ENCODE data around the gene PGS1. TPM values are rescaled to one million over a fixed set of nuclear protein-coding genes. Genes with fewer than 3 reads are reported as not detected.

PGS1 gene
- total RNA-seq, 4 donors from 2014 or later, result 25.4 to 63.9 (median 38.4) TPM

DNA sequence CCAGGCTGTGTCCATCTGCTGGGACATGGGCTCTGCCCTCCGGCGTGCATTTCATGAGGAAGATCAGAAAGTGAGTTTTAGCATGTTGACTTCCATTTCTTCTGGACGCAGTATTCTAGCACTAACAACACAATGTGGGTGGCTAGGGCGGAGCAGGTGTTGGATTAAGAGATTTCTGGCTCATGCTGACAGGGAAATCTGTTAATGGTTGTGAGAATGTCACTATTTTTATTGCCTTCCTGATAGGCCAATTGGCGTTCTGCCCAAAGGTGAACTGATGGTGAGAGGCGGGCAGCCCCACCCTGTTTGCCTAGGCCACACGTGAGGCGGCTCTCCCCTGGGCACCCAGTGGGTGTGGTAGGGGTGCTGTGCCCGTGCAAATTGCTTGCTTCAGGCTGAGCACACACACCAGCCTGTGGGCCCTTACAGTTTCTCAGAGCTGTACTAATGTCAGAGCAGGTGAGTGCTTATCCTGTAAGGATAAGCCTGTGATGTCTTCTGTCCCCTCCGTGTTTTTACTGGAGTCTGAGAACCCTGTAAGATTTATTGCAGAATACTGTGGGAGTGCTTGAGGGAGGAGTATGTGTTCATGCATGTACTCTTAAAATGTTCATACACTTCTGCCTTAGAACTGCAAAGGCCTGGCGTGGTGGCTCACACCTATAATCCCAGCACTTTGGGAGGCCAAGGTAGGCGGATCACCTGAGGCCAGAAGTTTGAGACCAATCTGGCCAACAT lies 30.9 kb downstream of the PGS1 start:
- TF ChIP-seq, protein P1, sequence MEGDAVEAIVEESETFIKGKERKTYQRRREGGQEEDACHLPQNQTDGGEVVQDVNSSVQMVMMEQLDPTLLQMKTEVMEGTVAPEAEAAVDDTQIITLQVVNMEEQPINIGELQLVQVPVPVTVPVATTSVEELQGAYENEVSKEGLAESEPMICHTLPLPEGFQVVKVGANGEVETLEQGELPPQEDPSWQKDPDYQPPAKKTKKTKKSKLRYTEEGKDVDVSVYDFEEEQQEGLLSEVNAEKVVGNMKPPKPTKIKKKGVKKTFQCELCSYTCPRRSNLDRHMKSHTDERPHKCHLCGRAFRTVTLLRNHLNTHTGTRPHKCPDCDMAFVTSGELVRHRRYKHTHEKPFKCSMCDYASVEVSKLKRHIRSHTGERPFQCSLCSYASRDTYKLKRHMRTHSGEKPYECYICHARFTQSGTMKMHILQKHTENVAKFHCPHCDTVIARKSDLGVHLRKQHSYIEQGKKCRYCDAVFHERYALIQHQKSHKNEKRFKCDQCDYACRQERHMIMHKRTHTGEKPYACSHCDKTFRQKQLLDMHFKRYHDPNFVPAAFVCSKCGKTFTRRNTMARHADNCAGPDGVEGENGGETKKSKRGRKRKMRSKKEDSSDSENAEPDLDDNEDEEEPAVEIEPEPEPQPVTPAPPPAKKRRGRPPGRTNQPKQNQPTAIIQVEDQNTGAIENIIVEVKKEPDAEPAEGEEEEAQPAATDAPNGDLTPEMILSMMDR (IDR thresholded peaks at IDR 0.05; ENCODE audit: low read depth), result no peak

DNA sequence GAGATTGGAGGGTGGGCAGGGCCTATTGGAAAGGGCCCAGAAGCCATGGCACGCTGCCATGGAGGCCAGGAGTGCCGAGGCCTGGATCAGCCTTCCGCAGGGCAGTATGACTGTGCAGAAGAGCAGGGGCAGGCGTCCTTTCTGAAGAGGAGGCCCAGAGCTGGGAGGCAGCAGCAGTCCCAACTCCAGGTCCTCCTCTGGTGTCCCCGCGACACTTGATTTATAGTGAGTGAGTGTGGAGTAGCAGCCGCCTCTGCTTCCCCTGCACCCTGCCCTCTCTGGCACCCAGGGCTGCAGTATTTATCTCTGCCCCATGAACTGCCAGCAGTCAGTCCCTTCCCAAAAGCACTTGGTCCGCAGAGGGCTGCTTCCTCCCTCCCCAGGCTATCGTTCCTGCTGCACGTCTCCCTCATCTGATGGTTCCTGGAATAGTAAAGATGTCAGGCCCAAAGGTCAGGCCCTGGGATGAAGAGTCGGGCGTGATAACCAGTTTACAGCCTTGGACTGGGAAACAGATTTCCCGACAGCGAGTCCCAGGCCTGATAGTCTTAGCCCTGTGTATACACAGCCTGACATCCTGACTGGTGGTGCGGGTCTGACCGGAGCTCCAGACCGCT lies 32.9 kb downstream of the PGS1 start:
- TF ChIP-seq, protein P1 (IDR thresholded peaks at IDR 0.05; ENCODE audit: low read depth), result no peak

DNA sequence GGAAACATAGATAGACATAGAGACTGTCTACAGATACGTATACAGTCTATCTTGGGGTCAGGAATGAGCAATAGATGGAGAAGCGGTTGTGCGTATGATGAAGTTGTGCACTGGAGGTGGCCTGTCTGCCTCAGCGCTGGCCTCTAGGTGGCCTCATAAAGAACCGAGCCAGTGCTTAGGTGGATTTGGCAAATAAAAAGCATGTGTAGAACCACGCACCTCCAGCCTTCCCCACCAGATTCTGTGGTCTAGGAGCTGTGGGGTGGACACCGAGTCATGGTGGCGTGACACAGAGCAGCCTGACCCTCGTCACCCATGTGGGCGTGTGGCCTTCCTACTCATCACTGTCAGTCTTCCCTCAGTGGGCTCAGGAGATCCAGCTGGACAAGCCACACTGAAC lies 34.0 kb downstream of the PGS1 start:
- TF ChIP-seq, protein P1 (IDR thresholded peaks at IDR 0.05; ENCODE audit: low read depth), result no peak

DNA sequence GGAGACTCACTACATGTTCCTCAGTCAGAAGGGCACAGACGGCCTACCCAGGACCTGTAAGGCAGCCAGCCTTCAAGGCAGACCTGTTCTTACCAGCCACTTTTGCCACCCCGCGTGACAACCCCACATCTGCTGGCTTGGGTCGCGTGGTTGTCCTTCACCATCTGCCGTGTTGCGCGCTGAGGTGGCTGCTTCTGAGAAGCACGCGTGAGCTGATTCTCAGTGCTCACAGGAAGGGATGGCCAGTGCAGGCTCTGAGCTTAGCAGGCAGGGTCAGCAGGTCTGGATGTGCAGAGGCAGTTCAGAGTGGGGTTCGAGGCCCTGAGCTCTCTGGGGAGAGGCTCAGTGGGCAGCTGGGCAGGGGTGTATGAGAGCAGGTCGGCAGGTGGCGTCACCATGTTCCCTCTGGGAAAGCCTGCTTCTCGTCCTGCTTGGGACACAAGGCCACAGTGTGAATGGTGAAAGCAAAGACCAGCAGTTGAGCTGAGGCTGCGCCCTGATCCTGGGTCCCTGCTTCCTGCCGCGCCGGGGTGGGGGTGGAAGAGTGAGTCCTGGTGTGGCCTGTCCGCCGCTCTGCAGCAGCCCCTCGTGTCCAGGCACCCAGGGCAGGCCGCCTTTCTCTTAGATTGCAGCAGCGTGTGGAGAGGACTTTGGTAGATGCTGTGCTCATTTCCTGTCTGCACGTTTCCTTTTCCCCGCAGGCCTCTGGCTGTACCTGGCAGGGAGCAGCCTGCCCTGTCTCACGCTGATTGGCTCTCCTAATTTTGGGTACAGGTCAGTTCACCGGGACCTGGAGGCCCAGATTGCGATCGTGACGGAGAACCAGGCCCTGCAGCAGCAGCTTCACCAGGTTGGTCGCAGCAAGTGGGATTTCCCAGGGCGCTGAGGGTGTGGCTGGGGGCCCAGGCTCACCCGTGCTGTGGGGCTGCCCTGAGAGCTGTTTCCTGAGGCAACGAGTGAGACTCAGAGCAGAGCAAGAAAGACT lies 36.0 kb downstream of the PGS1 start:
- TF ChIP-seq, protein P1 (IDR thresholded peaks at IDR 0.05; ENCODE audit: low read depth), result no peak

DNA sequence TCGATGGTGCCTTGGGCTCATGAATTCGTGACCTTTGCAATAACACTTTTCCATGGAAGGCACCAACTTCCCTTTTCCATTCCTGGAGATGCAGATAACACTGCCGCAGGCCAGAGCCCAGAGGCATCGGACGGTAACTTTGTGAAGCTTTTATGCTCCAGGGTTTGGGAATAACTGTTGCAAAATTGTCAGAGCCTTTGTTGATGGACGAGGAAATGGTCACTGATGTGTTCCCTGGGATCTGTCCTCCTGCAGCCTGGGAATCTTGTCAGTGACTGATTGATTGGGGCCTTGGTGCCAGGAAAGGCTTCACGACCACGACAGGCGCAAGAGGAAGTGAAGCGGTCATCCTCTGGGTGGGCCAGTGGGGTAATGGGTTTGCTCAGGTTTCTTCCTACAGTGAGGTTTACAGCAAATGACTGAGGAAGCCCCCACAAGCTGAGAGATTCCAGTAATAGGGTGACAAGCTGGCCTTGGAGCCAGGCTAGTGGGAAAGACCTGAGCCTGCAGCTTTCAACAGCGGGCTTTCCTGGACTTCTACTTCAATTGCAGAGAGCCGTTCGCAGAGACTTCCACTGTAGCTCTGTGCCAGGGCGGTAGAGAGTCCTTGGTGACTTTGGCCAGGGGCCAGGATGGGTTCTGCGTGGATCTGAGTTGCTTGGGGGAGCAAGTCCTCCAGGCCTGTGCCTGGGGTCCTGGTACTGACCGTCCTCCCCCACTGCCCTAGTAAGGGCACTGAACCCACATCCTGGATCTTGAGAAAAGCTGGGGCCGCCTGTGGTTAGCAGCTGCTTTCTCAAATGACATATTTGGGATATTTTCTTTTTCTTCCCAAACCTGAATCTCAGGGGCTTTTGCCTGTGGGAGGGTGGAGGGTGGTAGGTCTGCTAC lies 37.6 kb downstream of the PGS1 start:
- TF ChIP-seq, protein P1 (IDR thresholded peaks at IDR 0.05; ENCODE audit: low read depth), result no peak

DNA sequence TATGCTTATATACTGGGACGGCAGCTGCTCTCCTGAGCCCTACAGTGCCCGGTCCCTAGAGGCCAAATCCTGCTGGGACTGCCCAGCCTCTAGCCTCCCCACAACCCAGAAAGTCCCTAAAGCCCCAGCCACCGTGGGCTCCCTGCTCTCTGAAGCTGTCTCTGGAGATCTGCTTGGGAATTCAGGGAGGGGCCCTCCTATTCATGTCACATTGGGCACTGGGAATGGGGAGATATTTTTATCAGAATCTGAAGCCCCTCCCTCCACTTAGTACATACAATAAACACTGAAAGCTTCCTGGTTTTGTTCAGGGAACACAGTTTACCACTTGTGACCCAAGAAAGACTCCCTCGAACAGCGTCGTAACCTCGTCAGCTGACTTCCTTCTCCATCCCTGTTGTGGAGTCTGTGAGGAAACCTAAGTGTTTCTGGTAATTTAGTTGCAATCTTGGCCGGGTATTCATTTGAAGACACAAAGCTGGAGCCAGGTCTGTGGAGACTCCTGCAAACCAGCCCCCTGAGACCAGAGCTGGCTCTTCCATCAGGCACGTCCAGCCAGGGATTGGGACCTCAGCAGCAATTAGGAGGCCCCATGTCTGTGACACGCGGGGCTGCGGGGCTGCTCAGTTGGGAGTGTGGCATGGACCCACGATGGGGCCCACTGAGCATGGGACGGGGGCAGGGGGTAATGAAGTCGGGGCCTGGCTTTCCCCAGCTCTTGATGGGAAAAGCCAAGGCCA lies 38.5 kb downstream of the PGS1 start:
- TF ChIP-seq, protein P1 (IDR thresholded peaks at IDR 0.05; ENCODE audit: low read depth), result no peak

Data from subcutaneous adipose tissue (tissue), 4 donors.